IPS-15b (cell line): ENCODE results near the gene IL13RA2.

ENCODE experiments used
- H3K27me3 ChIP-seq: one replicate; pipeline ENCODE4 v1.6.1; 2013; ENCODE audit warnings: low read length; ENCODE audit not compliant: control insufficient read depth, insufficient read depth
- H3K36me3 ChIP-seq: one replicate; pipeline ENCODE4 v1.6.1; 2013; ENCODE audit warnings: low read length; ENCODE audit not compliant: control insufficient read depth, insufficient read depth
- H3K4me1 ChIP-seq: one replicate; pipeline ENCODE4 v1.6.1; 2013; ENCODE audit warnings: mild to moderate bottlenecking, low read length; ENCODE audit not compliant: control insufficient read depth, insufficient read depth
- H3K4me3 ChIP-seq: one replicate; pipeline ENCODE4 v1.5.1; 2013; ENCODE audit warnings: low read depth, low read length
- H3K9ac ChIP-seq: one replicate; pipeline ENCODE4 v1.6.1; 2013; ENCODE audit warnings: low read depth, mild to moderate bottlenecking, low read length
- H3K9me3 ChIP-seq: one replicate; pipeline ENCODE4 v1.6.1; 2013; ENCODE audit warnings: mild to moderate bottlenecking, low read length; ENCODE audit not compliant: control insufficient read depth, insufficient read depth

Gene IL13RA2

DNA sequence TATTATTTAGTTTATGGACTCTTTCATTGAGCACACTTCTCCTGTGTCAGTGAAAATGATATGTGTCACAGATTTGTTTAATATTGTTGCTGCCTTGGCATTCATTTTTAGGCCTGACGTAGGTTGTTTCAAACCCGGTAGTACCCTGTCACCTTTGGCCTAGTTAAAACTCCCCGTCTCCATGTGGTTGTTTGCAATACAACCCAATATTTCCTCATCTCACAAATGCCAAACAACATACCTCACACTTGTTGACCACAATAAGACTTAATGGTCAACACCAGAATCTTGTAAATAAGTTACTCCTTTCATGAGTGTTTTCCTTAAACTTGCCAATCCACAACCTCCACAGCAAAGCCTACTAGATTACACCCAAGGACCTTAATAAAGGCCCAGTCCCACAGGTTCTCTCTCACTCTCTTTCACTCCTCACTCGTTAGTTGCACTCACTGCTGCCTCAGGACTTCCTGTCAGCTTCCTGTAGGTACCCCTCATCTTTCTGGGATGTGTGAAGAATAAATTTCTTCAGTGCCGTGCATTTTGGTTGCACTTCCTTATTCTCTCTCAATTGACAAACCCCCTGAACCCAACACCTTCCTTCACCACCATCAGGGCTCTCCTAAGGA, 31.3 kb downstream of the IL13RA2 start:
- Histone ChIP-seq H3K36me3 (no peaks in the 10 kb centered on the region), H3K27me3 (no peaks in the 10 kb centered on the region), H3K9ac (no peak overlapping the region), H3K4me1 (no peaks in the 10 kb centered on the region), H3K9me3 (no peaks in the 10 kb centered on the region), H3K4me3 (no peak overlapping the region)

DNA sequence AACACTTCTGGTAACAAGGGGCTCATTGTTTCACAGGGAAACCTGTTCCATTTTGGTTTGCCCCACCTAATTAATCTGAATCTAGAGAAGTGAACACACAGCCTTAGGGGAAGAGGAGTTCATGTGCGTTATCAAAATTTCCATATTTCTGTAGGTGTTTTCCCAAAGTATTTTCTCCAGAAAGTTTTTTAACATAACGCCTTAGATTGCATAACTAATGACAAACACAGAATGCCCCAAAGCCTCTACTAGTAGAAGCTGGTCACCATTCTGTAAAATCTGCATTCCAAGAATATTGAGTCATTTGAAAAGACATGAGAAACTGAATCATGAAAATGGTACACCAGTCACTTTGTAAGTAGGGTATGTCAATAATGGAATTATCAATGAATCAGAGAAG, 41.1 kb downstream of the IL13RA2 start:
- Histone ChIP-seq H3K4me1 (no peaks in the 10 kb centered on the region), H3K9ac (no peak overlapping the region), H3K4me3 (no peak overlapping the region), H3K9me3 (no peaks in the 10 kb centered on the region), H3K36me3 (no peaks in the 10 kb centered on the region), H3K27me3 (no peaks in the 10 kb centered on the region)

DNA sequence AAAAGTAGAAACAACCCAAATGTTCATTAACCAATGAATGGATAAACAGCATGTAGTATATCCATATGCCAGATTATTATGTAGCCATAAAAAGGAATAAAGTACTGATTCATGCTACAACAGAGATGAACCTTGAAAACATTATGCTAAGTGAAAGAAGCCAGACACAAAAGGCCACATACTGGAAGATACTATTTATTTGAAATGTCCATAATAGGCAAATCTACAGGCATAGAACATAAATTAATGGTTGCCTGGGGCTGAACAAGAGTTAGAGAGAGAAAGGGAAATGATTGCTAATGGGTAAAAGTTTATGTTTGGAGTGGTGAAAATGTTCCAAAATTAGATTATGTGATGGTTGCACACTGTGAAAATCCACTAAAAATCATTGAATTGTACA, 44.4 kb downstream of the IL13RA2 start:
- no peak overlapping the region for H3K9ac ChIP-seq
- H3K4me1 ChIP-seq, result no peaks in the 10 kb centered on the region
- H3K27me3 ChIP-seq, result no peaks in the 10 kb centered on the region
- no peaks in the 10 kb centered on the region for H3K9me3 ChIP-seq
- H3K36me3 ChIP-seq, result no peaks in the 10 kb centered on the region
- H3K4me3 ChIP-seq, result no peak overlapping the region

DNA sequence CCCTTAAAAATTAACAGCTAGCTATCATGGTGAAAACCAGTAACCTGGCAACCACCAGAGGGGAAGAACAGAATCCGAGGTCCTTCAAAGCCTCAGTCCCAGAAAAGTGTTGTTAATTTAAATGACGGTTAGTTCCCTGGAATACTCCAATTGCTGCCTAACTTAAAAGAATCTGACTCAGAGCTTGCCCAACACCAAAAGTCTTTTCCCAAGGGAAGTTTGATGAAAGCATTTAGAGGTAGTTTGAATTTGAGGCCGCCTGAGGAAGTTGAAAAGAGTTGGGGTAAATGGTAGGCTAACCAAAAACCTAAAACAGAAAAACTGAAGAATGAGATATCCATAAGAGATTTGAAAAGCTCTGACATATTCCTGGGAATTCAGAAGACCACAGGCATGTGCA, 46.6 kb downstream of the IL13RA2 start:
- no peaks in the 10 kb centered on the region for H3K36me3 ChIP-seq
- H3K9me3 ChIP-seq, result no peaks in the 10 kb centered on the region
- H3K27me3 ChIP-seq, result no peaks in the 10 kb centered on the region
- H3K4me1 ChIP-seq, result no peaks in the 10 kb centered on the region
- no peak overlapping the region for H3K9ac ChIP-seq
- no peak overlapping the region for H3K4me3 ChIP-seq

DNA sequence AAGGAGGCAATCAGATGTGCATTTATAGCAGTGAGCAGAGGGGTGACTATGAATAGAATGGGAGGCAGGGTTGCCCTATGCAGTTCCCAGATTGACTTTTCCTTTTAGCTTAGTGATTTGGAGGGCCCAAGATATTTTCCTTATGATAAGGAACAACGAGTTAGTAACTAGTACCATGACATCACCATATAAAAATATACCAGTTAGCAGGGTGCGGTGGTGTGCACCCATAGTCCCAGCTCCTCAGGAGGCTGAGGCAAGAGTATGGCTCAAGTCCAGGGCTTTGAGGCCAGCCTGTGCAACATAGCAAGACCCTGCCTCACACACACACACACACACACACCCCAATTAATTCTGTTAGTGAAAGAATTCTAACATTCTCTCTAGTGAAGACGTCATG, 53.0 kb downstream of the IL13RA2 start:
- Histone ChIP-seq H3K4me3 (no peak overlapping the region), H3K4me1 (peaks cover 5% of the 10 kb centered on the region), H3K9ac (no peak overlapping the region), H3K9me3 (no peaks in the 10 kb centered on the region), H3K27me3 (no peaks in the 10 kb centered on the region), H3K36me3 (no peaks in the 10 kb centered on the region)

DNA sequence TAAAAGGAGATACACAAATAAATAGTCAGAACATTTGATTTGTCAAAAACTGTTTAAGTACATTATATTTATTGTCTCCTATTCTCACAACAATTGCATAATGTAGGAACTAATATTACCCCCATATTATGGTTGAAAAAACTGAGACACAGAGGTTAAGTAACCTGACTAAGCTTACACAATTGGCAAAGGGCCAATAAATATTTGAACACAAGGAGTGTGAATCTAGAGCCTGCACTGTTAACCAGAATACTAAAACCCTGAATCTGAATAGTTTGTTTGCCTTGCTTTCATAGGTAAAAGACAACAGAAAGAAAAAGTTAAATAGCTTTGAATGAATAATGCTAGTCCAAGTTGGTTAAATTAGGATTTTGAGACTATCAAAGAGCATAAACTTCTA, 55.2 kb downstream of the IL13RA2 start:
- no peaks in the 10 kb centered on the region for H3K9me3 ChIP-seq
- H3K4me1 ChIP-seq, result peaks cover 5% of the 10 kb centered on the region
- H3K9ac ChIP-seq, result no peak overlapping the region
- no peaks in the 10 kb centered on the region for H3K36me3 ChIP-seq
- H3K27me3 ChIP-seq, result no peaks in the 10 kb centered on the region
- H3K4me3 ChIP-seq, result no peak overlapping the region

DNA sequence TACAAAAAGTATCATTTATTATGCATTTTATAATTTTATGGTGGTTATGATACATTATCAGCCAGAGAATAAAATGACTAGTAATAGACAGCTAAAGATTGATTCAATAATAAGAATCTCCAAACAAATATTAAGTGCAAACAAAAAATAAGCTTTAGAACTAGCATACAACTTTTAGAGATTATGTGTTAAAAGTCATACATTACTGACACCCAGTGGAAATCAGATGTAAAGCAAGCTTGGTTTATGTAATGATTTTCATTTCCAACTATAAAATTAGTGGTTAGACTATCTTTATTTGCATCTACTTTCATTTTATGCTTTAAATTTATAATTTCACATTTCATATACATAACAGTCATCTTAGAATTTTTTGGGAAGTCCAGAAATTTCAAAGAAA, 57.7 kb downstream of the IL13RA2 start:
- Histone ChIP-seq H3K9ac (no peak overlapping the region), H3K4me1 (peaks cover 5% of the 10 kb centered on the region), H3K27me3 (no peaks in the 10 kb centered on the region), H3K9me3 (no peaks in the 10 kb centered on the region), H3K36me3 (no peaks in the 10 kb centered on the region), H3K4me3 (no peak overlapping the region)
